Hindlimb muscle (tissue), 1 donor: Measurements from ENCODE around the gene RBM23. TPM values are rescaled to one million over a fixed set of nuclear protein-coding genes. Genes with fewer than 3 reads are reported as not detected.

Source experiments
- DNase-seq: peaks from one replicate; pipeline ENCODE4 v3.0.0-alpha.2; 2013
- polyA plus RNA-seq: library from polyadenylated mRNA; unstranded; fragments of 120-200 nt; gene quantifications from one replicate; pipeline ENCODE4 v1.2.1, GENCODE V29; 2013; ENCODE audit not compliant: insufficient read length

Gene RBM23
- polyA plus RNA-seq, 1 donor, result 55.8 TPM

DNA sequence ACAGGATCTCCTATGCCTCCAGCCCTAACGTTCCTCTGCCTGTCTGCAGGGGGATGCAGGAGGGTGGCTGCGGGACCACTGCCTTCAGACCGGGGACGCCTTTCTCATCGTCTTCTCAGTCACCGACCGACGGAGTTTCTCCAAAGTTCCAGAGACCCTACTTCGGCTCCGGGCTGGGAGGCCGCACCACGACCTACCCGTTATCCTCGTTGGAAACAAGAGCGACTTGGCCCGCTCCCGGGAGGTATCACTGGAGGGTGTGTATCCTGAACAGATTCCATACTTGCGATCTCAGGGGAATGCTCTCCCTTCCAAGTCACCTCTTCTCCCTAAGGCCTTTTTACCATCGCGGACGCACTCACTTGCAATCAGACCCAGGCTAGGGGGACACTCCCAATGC lies 33.0 kb downstream of the RBM23 start:
- no peak for DNase-seq

DNA sequence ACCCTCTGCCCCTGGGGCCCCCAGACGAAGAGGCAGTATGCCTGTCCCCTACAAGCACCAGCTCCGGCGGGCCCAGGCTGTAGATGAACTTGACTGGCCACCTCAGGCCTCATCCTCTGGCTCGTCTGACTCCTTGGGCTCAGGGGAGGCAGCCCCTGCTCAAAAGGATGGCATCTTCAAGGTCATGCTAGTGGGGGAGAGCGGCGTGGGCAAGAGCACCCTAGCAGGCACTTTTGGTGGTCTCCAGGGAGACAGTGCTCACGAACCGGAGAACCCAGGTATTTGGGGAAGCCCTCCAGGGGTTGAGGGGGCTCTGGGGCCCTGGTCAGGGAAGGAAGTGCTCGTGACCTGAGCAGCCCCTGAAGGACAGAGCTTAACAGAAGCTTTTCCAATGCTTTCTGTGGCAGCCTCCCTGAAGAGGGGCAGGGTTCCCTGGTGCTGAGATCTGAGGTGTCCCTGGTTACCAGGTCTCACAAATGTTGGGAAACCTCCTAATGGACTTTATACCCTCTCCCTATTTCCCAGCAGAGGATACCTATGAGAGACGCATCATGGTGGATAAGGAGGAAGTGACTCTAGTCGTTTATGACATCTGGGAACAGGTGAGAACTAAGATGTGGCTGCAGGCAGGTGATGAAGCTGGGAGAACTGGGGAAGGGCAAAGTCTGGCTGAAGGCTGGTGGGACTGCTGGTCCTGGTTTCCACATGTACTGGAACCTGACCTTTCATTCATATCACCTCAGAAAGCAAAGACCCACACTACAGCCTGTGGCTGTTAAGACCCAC lies 34.0 kb downstream of the RBM23 start:
- no peak for DNase-seq

DNA sequence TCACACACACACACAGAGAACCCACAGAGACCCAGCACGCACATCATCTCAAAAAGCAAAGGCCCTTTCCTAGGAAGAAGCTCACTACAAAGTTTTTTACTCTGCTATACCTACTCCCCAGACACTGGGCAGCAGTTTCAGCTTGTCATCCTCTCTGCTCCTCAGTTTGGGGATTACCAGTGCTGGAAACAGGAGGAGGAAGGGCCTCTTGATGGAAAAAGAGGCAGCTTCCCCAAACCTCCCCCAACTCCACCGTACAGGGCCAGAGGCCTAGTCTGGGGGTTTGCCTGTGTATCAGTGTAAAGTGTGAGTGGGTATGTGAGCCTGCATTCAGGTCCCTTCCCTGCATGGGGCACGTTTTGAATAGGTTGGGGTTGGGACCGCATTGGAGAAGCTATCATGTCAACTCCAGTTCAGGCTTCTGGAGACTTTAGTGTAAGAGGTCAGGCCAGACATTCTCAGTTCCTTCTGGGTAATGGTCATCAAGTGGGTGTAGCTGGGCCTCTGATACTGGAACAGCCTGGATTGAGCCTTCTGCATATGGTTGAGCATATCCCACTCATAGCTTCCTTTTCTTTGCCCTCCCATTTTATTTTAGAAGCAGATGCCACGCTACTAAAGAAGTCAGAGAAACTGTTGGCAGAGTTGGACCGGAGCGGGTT lies 34.7 kb downstream of the RBM23 start:
- no peak for DNase-seq

DNA sequence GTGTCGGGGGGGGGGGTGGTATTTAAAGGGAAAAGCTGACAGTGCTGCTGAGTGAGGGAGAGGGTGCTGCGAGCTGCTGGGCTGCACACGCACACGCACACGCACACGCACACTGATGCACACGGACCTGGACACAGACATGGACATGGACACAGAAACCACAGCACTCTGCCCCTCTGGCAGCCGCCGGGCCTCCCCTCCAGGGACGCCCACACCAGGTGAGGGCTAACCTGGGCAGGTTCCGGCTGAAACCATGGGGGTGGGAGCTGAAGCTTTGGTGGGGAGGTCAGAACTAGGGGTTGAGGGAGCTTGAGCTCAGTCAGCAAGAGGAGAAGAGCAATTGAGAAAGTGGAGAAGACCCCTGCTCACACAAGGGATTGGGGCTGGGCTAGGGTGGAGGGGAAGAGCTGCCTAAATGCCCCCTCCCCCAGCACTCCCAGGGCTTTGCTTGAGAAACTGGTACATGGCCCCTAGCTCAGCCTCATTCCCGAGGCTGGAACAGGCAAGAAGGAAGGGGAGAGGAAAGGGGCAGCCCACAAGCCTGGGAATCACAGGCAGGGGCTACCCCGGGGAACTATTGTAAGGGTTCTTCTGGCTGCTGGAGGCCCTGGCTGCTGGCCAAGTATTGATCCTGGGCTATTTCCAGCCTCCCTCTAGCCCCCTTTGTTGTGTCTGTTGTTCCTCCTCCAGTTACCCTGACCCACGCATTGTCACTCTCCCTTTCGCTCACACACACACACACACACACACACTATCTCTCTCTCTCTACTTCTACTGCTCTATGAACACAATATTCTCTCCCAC lies 35.6 kb downstream of the RBM23 start, which contains the start of gene REM2:
REM2 (plus strand) TSS at position 50 of the 804 bp plus-strand sequence; CDS start at position 116, 66 bp downstream.
- no peak for DNase-seq

DNA sequence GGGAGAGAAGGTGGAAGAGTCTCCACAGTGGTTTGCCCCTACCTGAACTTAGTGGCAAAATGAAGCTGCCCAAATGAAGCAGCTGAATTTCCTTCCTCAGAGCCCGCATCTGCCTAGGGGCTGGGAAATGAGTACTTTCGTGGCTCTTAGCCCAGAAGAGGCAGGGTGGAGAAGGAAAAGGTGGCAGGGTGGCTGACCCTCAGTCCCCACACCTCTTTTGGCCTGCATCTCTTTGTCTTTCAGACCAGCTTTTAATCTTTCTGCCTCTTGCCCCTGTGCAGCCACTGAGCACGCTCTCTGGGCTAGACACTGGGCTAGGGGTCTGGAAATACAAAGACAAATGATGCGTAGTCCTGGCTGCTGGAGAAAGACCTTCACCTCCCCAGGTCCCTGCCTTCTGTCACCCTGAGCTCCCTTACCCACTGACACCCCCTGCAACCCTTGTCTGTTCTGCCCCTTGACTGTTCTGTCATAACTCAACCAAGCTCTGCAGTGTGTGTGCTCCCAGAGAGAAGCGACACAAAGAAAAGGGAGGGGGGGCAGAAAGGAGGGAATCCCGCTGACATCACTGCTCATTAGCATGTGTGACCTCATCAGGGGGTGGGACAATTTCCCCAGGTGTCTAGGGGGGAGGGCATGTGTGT lies 36.3 kb downstream of the RBM23 start:
- no peak for DNase-seq

DNA sequence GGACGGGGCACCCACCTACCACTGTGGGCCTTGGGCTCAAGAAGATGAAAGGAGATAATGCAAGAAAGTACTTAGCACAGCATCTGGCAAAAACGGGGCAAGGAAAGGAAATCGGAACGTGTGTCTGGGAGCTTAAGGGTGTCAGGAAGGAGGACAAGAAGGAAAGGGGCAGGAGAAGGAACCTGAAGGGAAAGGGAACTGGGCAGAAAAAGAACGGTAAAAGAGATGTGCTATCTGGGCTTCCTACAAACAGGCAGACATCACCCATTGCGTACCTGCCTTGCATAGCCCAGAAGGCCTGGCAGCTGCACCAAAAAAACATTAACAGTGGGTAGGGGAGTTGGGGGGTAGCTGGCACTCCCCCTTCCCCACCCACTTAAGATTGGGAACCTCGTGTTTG lies 36.9 kb downstream of the RBM23 start:
- DNase-seq, result no peak

DNA sequence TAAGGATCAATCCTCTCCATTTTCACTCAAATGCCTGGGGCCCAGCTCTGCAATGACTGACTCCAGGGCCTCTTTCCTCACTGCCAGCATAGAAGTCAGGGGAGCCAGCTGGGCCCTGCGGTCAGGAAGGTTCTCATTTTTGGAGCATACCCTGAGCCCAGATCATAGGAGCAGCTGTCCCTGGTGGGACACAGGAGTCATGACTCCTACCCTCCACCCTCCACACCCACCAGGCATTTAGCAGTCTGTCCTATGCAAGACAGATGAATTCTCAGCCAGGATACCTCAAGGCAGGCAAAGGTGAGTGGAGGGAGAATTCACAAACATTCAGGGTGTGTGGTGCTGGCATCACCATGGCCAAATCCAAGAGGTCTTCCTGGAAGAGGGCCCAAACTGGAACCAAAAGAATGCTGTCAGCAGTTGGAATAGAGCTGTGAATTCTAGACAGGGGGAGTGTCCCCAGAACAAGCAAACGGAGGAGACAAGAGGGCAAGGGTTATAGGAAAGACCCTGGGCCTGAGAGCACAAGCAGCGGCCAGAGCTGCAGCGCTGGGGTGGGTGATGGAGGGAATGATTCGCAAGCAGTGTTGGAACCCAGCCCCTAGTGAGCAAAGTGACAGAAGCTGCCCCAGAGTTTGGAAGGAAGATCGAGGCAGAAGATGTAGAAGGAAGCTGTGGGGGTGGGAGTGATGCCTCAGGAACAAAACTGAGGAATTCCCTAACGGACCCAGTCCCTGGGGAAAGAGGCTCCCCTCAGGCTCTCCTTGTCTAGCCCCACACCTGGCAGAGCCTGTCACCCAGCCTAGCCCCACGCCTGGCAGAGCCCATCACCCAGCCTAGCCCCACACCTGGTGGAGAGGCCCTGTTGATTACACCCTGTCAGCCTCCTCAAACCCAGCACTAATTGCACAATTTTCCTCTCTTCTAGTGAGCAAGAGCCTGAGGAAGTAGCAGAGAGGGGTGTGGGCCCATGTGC lies 40.4 kb downstream of the RBM23 start:
- no peak for DNase-seq

DNA sequence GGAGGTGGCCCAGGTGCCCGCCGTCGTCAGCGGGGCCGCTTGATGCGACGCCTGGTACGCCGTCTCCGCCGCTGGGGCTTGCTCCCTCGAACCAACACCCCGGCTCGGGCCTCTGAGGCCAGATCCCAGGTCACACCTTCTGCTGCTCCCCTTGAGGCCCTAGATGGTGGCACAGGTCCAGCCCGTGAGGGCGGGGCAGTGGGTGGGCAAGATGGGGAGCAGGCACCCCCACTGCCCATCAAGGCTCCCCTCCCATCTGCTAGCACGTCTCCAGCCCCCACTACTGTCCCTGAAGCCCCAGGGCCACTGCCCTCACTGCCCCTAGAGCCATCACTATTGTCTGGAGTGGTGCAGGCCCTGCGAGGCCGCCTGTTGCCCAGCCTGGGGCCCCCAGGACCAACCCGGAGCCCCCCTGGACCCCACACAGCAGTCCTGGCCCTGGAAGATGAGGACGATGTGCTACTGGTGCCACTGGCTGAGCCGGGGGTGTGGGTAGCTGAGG lies 41.9 kb downstream of the RBM23 start:
- no peak for DNase-seq

DNA sequence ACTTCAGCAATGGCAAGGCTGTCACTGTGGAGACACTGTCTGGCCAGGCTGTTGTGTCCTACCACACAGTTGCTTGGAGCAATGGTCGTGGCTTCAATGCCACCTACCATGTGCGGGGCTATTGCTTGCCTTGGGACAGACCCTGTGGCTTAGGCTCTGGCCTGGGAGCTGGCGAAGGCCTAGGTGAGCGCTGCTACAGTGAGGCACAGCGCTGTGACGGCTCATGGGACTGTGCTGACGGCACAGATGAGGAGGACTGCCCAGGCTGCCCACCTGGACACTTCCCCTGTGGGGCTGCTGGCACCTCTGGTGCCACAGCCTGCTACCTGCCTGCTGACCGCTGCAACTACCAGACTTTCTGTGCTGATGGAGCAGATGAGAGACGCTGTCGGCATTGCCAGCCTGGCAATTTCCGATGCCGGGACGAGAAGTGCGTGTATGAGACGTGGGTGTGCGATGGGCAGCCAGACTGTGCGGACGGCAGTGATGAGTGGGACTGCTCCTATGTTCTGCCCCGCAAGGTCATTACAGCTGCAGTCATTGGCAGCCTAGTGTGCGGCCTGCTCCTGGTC lies 43.1 kb downstream of the RBM23 start:
- DNase-seq, result no peak

DNA sequence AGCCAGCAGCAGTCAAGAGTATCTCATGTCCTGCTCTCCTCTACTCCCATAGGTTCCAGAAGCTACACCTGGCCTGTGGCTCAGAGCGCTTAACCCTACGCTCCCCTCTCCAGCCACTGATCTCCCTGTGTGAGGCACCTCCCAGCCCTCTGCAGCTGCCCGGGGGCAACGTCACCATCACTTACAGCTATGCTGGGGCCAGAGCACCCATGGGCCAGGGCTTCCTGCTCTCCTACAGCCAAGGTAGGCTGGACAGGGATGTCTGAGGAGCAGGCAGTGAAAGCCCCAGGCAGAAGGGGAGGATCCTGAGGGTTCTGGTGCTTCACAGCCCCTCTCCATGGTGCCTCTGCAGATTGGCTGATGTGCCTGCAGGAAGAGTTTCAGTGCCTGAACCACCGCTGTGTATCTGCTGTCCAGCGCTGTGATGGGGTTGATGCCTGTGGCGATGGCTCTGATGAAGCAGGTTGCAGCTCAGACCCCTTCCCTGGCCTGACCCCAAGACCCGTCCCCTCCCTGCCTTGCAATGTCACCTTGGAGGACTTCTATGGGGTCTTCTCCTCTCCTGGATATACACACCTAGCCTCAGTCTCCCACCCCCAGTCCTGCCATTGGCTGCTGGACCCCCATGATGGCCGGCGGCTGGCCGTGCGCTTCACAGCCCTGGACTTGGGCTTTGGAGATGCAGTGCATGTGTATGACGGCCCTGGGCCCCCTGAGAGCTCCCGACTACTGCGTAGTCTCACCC lies 43.8 kb downstream of the RBM23 start:
- DNase-seq, result no peak

DNA sequence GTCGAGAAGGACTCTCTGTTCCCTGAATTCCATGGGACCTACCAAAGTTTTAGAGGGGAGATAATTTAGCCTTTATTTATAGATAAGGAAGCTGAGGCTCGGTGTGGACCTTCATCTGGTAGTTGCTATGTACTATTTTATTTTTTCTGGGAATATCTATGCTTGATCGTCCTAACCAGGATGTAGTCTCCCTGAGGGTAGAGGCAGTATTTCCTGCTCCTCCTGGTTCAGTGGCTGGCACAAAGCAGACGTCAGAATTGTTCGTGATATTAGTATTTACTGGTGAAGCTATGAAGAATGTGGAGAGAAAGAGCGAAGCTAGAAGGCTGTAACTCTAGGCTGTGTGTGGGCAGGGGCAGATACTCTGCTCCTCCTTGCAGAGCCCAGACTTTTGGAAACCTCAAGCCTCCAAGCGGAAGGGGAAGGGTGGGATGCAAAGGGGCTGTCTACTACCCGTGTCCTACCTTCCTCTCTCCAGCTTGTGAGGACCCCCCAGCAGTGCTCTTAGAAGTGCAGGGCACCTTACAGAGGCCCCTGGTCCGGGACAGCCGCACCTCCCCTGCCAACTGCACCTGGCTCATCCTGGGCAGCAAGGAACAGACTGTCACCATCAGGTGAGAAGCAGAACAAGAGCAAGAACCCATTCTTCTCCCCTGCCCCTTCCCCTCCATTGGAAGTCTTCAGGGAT lies 46.0 kb downstream of the RBM23 start:
- DNase-seq, result no peak

DNA sequence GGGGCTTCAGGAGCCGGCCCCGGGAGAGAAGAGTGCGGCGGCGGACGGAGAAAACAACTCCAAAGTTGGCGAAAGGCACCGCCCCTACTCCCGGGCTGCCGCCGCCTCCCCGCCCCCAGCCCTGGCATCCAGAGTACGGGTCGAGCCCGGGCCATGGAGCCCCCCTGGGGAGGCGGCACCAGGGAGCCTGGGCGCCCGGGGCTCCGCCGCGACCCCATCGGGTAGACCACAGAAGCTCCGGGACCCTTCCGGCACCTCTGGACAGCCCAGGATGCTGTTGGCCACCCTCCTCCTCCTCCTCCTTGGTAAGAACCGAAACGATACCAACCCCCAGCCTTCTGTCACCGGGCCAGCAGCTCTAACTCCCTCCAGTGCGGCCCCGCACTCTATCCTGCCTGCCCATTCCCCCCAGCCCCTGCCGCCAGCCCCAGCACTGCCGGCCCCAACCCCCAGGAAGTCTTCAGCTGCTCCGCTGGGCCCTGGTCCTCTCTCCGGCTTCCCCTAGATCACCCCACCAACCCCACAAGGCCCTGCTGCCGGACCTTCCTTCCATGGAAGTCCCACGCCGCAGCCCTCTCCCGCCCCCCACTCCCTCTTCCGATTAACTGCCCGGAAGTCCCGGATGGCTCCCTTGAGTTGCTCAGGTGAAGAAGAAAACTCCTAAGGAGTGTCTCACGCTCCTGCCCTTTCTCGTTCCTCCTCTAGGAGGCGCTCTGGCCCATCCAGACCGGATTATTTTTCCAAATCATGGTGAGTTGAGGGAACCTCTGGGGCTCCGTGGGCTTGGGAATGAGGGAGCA lies 46.7 kb downstream of the RBM23 start:
- peak; percentile 84 for DNase-seq

DNA sequence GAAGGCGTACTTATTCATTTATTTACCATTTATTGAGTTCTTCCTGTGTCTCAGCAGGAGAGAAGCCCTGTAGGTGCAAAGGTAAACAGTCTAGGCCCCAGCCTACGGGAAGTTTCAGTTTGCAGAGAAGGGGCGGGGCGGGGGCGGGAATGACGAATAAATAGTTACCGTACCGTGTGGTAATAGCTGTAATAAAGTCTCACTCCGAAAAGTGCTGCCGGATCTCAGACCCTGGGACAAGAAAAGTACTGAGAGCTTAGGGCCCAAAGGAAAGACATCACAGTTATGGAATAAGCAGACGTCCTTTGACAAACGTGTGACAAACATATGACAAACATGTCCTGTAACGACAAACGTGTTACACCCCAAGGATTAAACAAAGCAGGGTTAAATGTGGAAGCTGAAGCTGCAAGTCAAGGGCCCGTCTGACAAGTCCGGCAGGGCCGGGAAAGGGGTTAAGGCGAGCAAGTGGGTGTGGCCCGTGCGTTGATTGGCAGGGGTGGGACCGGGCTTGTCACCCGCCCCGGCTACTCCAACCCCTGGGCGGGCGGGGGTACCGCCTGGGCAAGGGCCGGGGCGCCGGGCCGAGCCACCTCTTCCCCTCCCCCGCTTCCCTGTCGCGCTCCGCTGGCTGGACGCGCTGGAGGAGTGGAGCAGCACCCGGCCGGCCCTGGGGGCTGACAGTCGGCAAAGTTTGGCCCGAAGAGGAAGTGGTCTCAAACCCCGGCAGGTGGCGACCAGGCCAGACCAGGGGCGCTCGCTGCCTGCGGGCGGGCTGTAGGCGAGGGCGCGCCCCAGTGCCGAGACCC lies 47.5 kb downstream of the RBM23 start, which contains the start of gene LRP10:
LRP10 (plus strand) TSS at position 517 of the 809 bp plus-strand sequence. CDS start 564 bp downstream, outside the sequence.
- DNase-seq, result peak; percentile 92

DNA sequence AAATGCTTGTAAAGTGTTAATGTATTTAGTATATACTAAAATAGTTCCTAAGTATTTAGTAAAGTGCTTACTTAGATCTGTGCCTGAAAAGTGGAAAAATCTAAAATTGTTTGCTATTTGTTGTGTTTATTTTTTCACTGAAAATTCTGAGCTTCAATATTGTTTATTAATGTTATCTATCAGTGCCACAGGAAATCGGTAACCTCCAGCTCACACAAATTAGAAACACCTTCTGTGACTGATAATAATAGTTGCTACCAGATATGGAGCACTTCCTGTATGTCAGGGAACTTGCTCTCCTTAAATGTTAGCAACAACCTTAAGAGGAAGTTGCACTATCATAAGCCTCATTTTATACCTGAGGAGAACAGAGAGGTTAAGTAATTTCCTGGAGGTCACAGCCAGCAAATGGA lies 48.1 kb downstream of the RBM23 start:
- no peak for DNase-seq

DNA sequence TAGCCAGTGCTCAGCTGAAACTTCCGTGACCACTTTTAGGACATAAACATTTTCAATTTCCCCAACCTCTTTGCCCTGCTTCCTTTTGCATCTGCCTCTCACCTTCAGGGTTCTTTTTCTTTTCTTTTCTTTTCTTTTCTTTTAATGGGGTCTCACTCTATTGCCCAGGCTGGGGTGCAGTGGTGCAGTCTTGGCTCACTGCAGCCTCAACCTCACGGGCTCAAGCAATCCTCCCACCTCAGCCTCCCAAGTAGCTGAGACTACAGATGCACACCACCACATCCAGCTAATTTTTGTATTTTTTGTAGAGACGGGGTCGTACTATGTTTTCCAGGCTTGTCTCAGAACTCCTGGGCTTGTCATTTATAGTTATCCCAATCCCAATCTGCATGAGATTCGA lies 52.1 kb downstream of the RBM23 start:
- no peak for DNase-seq

DNA sequence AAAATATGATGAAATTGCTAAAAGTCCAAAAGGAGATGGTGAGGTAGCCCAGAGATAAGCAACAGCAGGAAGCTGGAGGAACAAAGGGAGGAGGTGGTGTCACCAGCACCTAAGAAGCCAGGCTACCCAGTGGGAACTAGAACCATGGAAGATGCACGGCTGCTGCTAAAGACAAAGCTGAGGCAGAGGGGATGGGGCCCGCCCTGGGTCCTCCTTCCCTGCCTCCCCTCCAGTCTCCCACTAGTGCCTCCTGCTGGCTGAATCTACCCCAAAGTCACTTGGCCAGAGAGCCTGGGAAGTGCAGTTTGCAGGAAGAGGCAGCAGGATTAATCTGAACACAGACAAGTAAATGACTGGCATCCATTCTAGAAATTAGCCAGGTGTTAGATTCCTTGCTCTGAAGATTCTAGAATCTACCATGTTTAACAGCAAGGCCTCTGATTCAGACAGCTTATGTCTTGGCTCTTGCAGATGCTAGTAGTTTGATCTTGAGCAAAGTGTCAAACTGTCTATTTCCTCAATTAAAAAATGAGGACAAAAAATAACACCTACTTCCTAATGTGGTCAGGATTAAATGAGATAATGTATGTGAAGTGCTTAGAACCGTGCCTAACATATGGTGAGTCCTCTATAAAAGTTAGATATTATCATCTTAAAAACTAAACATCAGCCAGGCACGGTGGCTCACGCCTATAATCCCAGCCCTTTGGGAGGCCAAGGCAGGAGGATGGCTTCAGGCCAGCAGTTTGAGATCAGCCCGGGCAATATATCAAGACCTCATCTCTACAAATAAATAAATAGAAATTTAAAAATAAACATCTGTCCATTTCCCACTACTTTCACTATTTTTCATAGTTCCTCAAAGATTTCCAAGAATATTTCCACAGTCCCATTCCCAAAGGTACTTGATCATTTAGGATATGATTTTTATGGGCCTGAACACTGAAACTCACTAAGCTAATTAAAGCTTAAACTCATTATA lies 53.2 kb downstream of the RBM23 start:
- DNase-seq, result no peak
